ENCODE measurements around the gene RNF224.

The RNF224 gene

GRCh38 chr9:137227054-137227852, at the start of gene RNF224:
RNF224 (plus strand) TSS chr9:137227502; CDS start chr9:137228336, 834 bp downstream.
- DNase-seq (ENCODE audit: low spot score) = peak; percentile 80

GRCh38 chr9:137178201-137178938, 48.9 kb upstream of the RNF224 start:
- no peak for DNase-seq (ENCODE audit: low spot score)

DNA sequence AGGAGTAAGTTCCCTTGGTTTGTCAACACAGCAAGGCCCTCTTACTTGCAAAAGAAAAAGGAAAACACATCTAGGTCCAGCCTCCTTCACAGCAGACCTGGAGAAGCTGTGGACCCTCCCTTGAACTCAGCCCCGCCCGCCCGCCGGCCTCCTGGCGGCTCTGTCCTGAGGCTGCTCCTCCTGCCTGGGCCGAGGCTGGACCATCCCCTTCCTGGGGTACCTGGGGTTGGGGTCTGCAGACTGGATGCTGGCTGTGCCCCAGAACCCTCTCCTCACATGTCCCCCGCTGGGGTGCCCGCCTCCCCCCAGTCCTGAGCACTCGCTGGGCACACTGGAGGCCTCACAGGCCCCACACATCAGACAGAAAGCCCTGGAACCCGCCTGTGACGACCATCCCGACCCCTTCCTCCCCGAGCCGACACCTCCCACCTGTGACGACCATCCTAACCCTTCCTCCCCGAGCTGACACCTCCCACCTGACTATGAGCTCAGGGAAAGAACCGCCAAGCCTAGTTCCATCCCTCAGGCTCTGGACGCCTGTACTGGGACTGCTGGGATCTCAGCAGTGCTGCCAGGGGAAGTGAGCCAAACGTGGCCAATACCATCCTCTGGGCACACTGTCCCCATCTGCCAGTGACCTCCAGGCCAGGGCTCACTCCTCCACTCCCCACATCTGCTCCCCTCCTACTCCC, 48.2 kb upstream of the RNF224 start:
- no peak for DNase-seq (ENCODE audit: low spot score)

DNA sequence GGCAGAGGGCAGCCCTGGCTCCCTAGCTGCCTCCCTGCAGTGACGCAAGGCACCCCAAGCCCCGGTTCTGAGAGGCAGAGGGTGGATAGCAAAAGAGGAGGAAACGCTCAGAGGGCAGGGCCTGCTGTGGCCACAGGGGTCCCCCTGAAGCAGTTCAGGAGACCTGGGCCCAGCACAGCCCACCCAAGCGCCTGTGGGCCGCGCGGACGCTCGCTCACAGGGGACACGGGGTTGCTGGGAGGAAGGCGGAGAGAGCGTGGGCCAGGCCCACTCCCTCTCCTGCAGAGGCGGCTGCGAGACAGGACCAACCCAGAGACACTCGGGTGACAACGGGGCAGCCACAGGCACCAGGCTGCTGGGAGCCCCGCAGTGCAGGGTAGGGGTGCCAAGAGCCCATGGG, 47.5 kb upstream of the RNF224 start:
- DNase-seq (ENCODE audit: low spot score) = no peak

DNA sequence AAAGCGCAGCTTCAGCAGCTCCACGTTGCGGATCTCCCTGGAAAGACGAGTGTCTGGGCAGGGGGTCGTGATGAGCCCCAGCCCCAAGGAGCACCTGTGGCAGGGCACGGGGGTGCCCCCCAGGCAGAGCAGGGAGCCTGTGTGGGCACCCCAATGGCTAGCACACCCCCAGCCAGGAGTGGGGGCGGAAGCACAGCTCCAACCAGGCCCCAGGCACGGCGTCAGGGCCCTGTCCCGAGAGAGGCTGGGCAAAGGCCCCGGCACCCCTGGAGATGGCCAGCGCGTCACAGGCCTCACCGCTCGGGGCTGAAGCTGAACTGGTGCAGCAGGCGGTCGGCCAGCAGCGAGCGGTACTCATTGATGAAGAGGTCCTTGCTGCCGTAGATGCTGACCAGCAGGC, 46.8 kb upstream of the RNF224 start:
- DNase-seq (ENCODE audit: low spot score) = no peak

- DNase-seq (ENCODE audit: low spot score) = no peak
These were observed 45.6 kb upstream of the RNF224 start for GRCh38 chr9:137181680-137182079.

- no peak for DNase-seq (ENCODE audit: low spot score)
These were observed 44.5 kb upstream of the RNF224 start for GRCh38 chr9:137182836-137183235.

- DNase-seq (ENCODE audit: low spot score) = no peak
These were observed 43.2 kb upstream of the RNF224 start for GRCh38 chr9:137183980-137184595.

DNA sequence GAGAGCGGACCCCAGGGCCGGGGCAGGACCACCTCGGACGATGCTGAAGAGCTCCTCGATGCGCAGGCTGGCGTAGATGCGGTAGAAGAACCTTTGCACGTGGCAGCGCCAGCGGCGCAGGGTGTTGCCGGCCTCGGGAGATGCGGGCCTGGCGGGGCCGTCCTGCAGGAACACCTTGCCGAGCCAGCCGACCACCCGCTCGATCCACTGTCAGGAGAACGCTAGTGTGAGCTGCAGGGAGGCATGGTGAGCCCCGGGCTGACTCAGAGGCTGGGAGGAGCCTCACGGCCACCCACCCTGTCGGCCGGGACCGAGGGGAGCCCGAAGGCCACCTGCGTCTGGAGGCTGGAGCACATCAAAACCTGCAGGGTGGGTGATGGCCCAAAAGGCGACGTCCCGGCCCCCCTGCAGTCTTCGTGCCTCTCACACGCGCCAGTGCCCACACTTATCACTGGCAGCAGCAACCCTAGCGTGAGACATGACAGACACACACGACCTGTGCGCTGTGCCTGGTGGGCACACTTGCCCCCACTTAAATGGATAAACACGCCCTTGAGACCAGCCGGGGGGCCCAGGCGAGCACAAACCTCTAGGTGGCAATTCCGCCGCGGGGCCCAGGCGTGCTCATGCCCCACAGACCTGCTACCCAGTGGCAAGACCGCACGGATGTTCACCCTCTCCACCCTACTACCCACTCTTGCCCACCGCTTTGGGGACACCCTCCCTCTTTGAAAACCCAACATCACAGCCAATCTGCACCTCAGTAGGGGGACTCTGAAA, 42.2 kb upstream of the RNF224 start:
- DNase-seq (ENCODE audit: low spot score) = no peak

- no peak for DNase-seq (ENCODE audit: low spot score)
These were observed 41.4 kb upstream of the RNF224 start for GRCh38 chr9:137185921-137186320.

- DNase-seq (ENCODE audit: low spot score) = no peak
These were observed 40.9 kb upstream of the RNF224 start for GRCh38 chr9:137186385-137186784.

GRCh38 chr9:137187386-137187785, 39.9 kb upstream of the RNF224 start:
- DNase-seq (ENCODE audit: low spot score) = no peak

GRCh38 chr9:137188086-137188489, 39.2 kb upstream of the RNF224 start:
- DNase-seq (ENCODE audit: low spot score) = no peak

DNA sequence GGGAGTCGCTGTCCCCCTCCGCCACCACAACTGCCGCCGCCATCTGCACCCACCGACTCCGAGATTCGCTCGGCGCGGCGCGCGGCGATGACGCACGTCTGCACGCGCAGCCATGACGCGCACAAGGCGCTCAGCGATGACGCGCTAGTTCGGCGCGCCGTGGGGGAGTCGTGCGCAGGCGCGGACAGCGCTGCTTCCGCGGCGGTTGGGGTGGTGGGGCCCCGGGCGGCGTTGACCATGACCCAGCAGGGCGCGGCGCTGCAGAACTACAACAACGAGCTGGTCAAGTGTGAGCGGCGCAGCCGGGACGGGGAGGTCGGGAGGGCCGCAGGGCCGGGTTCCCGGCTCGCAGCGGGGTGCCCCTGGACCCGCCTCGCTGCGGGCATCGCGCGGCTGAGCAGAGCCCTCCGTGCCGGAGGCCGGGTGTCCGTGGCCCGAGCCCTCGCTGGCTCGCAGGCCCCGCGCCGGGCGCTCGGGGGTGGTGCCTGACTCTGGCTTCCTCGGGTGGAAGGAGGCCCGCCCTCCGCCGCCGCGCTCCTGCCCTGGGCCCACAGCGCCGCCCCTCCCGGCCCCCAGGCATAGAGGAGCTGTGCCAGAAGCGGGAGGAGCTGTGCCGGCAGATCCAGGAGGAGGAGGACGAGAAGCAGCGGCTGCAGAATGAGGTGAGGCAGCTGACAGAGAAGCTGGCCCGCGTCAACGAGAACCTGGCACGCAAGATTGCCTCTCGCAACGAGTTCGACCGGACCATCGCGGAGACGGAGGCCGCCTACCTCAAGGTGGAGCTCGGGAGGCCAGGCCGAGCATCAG, 38.6 kb upstream of the RNF224 start, which contains the start of the genes ANAPC2 and SSNA1:
ANAPC2 (minus strand) TSS at position 71 of the 807 bp plus-strand sequence; CDS start at position 43, 28 bp downstream.
SSNA1 (plus strand) TSS at position 187 of the 807 bp plus-strand sequence; CDS start at position 238, 51 bp downstream.
- DNase-seq (ENCODE audit: low spot score) = peak; percentile 88

- no peak for DNase-seq (ENCODE audit: low spot score)
These were observed 37.7 kb upstream of the RNF224 start for GRCh38 chr9:137189297-137190295.

- no peak for DNase-seq (ENCODE audit: low spot score)
These were observed 36.9 kb upstream of the RNF224 start for GRCh38 chr9:137190315-137190856.

DNA sequence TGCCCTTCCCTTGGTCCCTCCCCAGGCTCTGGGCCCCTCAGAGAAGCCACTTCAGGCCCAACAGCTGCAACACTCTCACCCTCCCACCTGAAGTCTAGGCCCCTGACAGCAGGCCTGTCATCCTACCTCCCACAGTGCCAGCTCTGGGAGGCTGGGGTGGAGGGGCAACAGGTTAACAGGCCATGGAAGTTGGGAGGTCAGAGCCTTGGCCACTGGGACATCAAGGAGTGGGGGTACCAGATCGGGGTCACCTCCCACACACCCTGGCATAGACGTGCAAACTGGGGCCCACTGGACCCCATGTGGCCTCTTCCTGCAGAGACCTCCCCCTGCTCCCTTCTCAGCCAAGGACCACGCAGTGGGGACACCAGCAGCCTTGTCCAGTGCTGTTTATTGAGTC, 36.1 kb upstream of the RNF224 start:
- DNase-seq (ENCODE audit: low spot score) = no peak

DNA sequence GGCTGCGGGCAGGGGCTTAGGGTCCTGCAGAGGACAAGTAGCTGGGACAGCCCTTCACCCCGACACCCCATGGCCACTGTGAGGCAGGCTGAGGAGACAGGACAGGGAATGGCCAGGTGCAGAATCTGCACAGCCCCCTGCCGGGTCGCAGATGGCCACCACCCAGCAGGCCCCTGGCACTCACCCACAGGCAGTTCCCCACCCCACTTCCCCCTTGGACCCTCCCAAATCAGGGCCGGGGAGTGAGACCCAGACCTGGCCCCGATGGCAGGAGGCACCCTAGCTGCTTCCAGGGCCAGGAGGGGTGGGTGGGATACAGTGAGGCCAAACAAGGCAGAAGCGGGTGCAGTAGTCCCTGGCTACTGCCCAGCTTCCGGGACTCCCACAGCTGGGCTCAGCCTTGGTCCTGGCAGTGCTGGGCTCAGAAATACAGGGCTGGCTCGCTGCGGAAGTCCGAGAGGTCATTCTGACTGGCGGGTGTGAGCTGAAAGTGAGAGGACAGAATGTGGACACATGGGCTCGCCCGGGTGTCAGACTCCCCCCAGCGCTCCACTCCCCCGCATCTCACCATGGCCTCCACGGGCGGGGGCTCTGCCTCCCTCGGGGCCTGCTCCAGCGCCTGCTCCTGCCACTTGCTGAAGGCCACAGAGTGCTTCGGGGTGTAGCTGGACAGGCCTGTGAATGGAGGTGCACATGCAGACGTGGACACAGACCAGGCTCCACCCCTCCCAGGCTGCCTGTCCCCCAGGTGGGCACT, 35.4 kb upstream of the RNF224 start:
- DNase-seq (ENCODE audit: low spot score) = no peak
